ENCODE measurements around the gene DAPK3.

DNA sequence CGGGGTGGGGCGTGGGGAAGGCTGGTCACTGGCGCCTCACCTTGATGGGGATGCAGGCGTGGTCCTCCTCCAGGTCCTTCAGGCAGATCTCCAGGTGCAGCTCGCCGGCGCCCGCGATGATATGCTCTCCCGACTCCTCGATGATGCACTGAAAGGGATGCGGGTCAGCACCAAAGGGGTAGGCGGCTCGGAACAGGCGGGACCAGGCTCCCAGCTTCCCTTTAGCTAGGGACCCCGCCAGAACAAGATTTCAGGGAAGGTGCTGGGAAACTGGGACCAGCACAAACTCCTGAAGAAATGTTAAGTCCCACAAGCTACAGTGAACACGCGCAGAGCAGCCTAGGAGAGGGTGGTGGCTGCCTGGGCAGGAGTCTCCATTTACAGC lies 8.4 kb upstream of the DAPK3 start:
- TF ChIP-seq ARNTL (CRISPR knock-in tag; IDR thresholded peaks at IDR 0.05; ENCODE audit: borderline replicate concordance, low read depth) (no peak), CSDC2 (CRISPR knock-in tag; IDR thresholded peaks at IDR 0.05) (no peak), ISL1 (CRISPR knock-in tag; IDR thresholded peaks at IDR 0.05) (no peak), RARB (CRISPR knock-in tag; IDR thresholded peaks at IDR 0.05) (no peak), PPARA (CRISPR knock-in tag; IDR thresholded peaks at IDR 0.05; ENCODE audit: borderline replicate concordance) (no peak), OSR1 (CRISPR knock-in tag; IDR thresholded peaks at IDR 0.05) (no peak), ZFP30 (CRISPR knock-in tag; IDR thresholded peaks at IDR 0.05) (no peak), ZNF8 (CRISPR knock-in tag; IDR thresholded peaks at IDR 0.05) (no peak), ZFP3 (CRISPR knock-in tag; IDR thresholded peaks at IDR 0.05) (no peak), BACH2 (CRISPR knock-in tag; IDR thresholded peaks at IDR 0.05; ENCODE audit: borderline replicate concordance) (no peak), TCF4 (CRISPR knock-in tag; IDR thresholded peaks at IDR 0.05; ENCODE audit: borderline replicate concordance) (no peak)
- TF ChIP-seq, protein P1, sequence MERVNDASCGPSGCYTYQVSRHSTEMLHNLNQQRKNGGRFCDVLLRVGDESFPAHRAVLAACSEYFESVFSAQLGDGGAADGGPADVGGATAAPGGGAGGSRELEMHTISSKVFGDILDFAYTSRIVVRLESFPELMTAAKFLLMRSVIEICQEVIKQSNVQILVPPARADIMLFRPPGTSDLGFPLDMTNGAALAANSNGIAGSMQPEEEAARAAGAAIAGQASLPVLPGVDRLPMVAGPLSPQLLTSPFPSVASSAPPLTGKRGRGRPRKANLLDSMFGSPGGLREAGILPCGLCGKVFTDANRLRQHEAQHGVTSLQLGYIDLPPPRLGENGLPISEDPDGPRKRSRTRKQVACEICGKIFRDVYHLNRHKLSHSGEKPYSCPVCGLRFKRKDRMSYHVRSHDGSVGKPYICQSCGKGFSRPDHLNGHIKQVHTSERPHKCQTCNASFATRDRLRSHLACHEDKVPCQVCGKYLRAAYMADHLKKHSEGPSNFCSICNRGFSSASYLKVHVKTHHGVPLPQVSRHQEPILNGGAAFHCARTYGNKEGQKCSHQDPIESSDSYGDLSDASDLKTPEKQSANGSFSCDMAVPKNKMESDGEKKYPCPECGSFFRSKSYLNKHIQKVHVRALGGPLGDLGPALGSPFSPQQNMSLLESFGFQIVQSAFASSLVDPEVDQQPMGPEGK (CRISPR knock-in tag; IDR thresholded peaks at IDR 0.05; ENCODE audit: borderline replicate concordance) = no peak
- TF ChIP-seq, protein P2, sequence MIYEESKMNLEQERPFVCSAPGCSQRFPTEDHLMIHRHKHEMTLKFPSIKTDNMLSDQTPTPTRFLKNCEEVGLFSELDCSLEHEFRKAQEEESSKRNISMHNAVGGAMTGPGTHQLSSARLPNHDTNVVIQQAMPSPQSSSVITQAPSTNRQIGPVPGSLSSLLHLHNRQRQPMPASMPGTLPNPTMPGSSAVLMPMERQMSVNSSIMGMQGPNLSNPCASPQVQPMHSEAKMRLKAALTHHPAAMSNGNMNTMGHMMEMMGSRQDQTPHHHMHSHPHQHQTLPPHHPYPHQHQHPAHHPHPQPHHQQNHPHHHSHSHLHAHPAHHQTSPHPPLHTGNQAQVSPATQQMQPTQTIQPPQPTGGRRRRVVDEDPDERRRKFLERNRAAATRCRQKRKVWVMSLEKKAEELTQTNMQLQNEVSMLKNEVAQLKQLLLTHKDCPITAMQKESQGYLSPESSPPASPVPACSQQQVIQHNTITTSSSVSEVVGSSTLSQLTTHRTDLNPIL (CRISPR knock-in tag; IDR thresholded peaks at IDR 0.05; ENCODE audit: low read depth) = no peak
